Mucosa of rectum (tissue), 2 donors: ENCODE results near the gene PPFIA4.

Experiments used
- H3K27ac ChIP-seq, 2 donors: one replicate each; pipeline ENCODE4 v1.7.0; 2013; ENCODE audit warnings: inconsistent platforms in 2 of 2, low read depth in 2 of 2, low read length in 2 of 2
- H3K27me3 ChIP-seq, 2 donors: one replicate each; pipeline ENCODE4 v1.7.0; 2013; ENCODE audit warnings: low read length in 2 of 2; ENCODE audit not compliant: control insufficient read depth in 2 of 2, insufficient read depth in 2 of 2
- H3K36me3 ChIP-seq, 2 donors: one replicate each; pipeline ENCODE4 v1.7.0; 2013; ENCODE audit warnings: low read length in 2 of 2; ENCODE audit not compliant: control insufficient read depth in 2 of 2, insufficient read depth in 2 of 2
- H3K4me1 ChIP-seq, 2 donors: one replicate each; pipeline ENCODE4 v1.7.0; 2013; ENCODE audit warnings: low read length in 2 of 2, mild to moderate bottlenecking in 1 of 2; ENCODE audit not compliant: control insufficient read depth in 2 of 2, insufficient read depth in 2 of 2
- H3K4me3 ChIP-seq, 2 donors: one replicate each; pipeline ENCODE4 v1.7.0; 2013; ENCODE audit warnings: low read length in 2 of 2
- H3K9ac ChIP-seq, 2 donors: one replicate each; pipeline ENCODE4 v1.7.0; 2013; ENCODE audit warnings: low read length in 2 of 2, low read depth in 1 of 2, mild to moderate bottlenecking in 1 of 2
- H3K9me3 ChIP-seq, 2 donors: one replicate each; pipeline ENCODE4 v1.7.0; 2013; ENCODE audit warnings: low read length in 2 of 2; ENCODE audit not compliant: control insufficient read depth in 2 of 2
- donor health status: healthy.
- donor health status: Normal muscosa, but diverticular disease.

PPFIA4 gene

GRCh38 chr1:203099805-203100515 lies 73.7 kb downstream of the PPFIA4 start:
- no peak overlapping the region for H3K9ac ChIP-seq
- H3K4me3 ChIP-seq: no peak overlapping the region
- H3K27ac ChIP-seq: no peak overlapping the region
- no peaks in the 10 kb centered on the region for H3K4me1 ChIP-seq
- peaks cover 0 to 4% of the 10 kb centered on the region in 2 donors for H3K9me3 ChIP-seq
- no peaks in the 10 kb centered on the region for H3K36me3 ChIP-seq
- H3K27me3 ChIP-seq: peaks cover 3 to 4% of the 10 kb centered on the region in 2 donors

GRCh38 chr1:203100516-203100869 lies 74.2 kb downstream of the PPFIA4 start:
- Histone ChIP-seq H3K27me3 (peaks cover 3 to 4% of the 10 kb centered on the region in 2 donors), H3K27ac (no peak overlapping the region)

GRCh38 chr1:203101813-203102634 lies 75.7 kb downstream of the PPFIA4 start:
- Histone ChIP-seq H3K36me3 (no peaks in the 10 kb centered on the region), H3K27ac (no peak overlapping the region), H3K4me1 (no peaks in the 10 kb centered on the region), H3K9me3 (no peaks in the 10 kb centered on the region), H3K4me3 (no peak overlapping the region), H3K9ac (no peak overlapping the region), H3K27me3 (peaks cover 3 to 4% of the 10 kb centered on the region in 2 donors)

More at GRCh38 chr1:203100516-203100869, 74.2 kb downstream of the PPFIA4 start:
- H3K9ac ChIP-seq: no peak overlapping the region
- H3K4me1 ChIP-seq: no peaks in the 10 kb centered on the region
- no peak overlapping the region for H3K4me3 ChIP-seq
- no peaks in the 10 kb centered on the region for H3K36me3 ChIP-seq
- H3K9me3 ChIP-seq: no peaks in the 10 kb centered on the region

GRCh38 chr1:203103216-203103615 lies 76.9 kb downstream of the PPFIA4 start:
- no peak overlapping the region for H3K27ac ChIP-seq
- no peak overlapping the region for H3K4me3 ChIP-seq
- no peaks in the 10 kb centered on the region for H3K36me3 ChIP-seq
- H3K9me3 ChIP-seq: no peaks in the 10 kb centered on the region
- H3K9ac ChIP-seq: no peak overlapping the region
- peaks cover 3 to 4% of the 10 kb centered on the region in 2 donors for H3K27me3 ChIP-seq
- no peaks in the 10 kb centered on the region for H3K4me1 ChIP-seq

- no peak overlapping the region for H3K27ac ChIP-seq
- no peaks in the 10 kb centered on the region for H3K36me3 ChIP-seq
- no peak overlapping the region for H3K4me3 ChIP-seq
- H3K9ac ChIP-seq: no peak overlapping the region
- H3K27me3 ChIP-seq: peaks cover 3 to 6% of the 10 kb centered on the region in 2 donors
- H3K9me3 ChIP-seq: no peaks in the 10 kb centered on the region
- H3K4me1 ChIP-seq: no peaks in the 10 kb centered on the region
Observed at GRCh38 chr1:203103829-203104495, 77.7 kb downstream of the PPFIA4 start.

- H3K9me3 ChIP-seq: no peaks in the 10 kb centered on the region
- H3K4me1 ChIP-seq: no peaks in the 10 kb centered on the region
- H3K27me3 ChIP-seq: peaks cover 0 to 6% of the 10 kb centered on the region in 2 donors
- no peak overlapping the region for H3K9ac ChIP-seq
- H3K36me3 ChIP-seq: no peaks in the 10 kb centered on the region
- no peak overlapping the region for H3K27ac ChIP-seq
- no peak overlapping the region for H3K4me3 ChIP-seq
Observed at GRCh38 chr1:203104789-203105390, 78.6 kb downstream of the PPFIA4 start.

- H3K9ac ChIP-seq: no peak overlapping the region
- H3K27me3 ChIP-seq: peaks cover 2 to 13% of the 10 kb centered on the region in 2 donors
- no peaks in the 10 kb centered on the region for H3K4me1 ChIP-seq
- no peaks in the 10 kb centered on the region for H3K9me3 ChIP-seq
- no peak overlapping the region for H3K27ac ChIP-seq
- H3K4me3 ChIP-seq: no peak overlapping the region
- H3K36me3 ChIP-seq: no peaks in the 10 kb centered on the region
Observed at GRCh38 chr1:203112475-203112874, 86.2 kb downstream of the PPFIA4 start.

GRCh38 chr1:203113308-203113707 lies 87.0 kb downstream of the PPFIA4 start:
- peaks cover 4 to 13% of the 10 kb centered on the region in 2 donors for H3K27me3 ChIP-seq
- H3K9me3 ChIP-seq: no peaks in the 10 kb centered on the region
- no peak overlapping the region for H3K4me3 ChIP-seq
- H3K9ac ChIP-seq: no peak overlapping the region
- H3K27ac ChIP-seq: no peak overlapping the region
- H3K36me3 ChIP-seq: no peaks in the 10 kb centered on the region
- H3K4me1 ChIP-seq: no peaks in the 10 kb centered on the region

- Histone ChIP-seq H3K9me3 (no peaks in the 10 kb centered on the region), H3K4me1 (no peaks in the 10 kb centered on the region), H3K27ac (no peak overlapping the region), H3K4me3 (no peak overlapping the region), H3K9ac (no peak overlapping the region), H3K27me3 (peaks cover 11 to 16% of the 10 kb centered on the region in 2 donors), H3K36me3 (no peaks in the 10 kb centered on the region)
Observed at GRCh38 chr1:203114202-203114601, 87.9 kb downstream of the PPFIA4 start.
